GM12874 (cell line): ENCODE measurements around the gene NPAS4.

ENCODE experiments used
- TF ChIP-seq, protein P1 (sequence below): IDR thresholded peaks from 2 replicates; pipeline ENCODE4 v1.5.1; 2011; ENCODE audit warnings: low read depth, mild to moderate bottlenecking, control low read depth, low read length, moderate library complexity; ENCODE audit not compliant: insufficient read depth

NPAS4 gene

GRCh38 chr11:66420671-66421476 lies at the start of gene NPAS4:
TSS of gene NPAS4 (plus strand) at chr11:66421035. CDS start at chr11:66421180, 145 bp downstream.
- TF ChIP-seq, protein P1, sequence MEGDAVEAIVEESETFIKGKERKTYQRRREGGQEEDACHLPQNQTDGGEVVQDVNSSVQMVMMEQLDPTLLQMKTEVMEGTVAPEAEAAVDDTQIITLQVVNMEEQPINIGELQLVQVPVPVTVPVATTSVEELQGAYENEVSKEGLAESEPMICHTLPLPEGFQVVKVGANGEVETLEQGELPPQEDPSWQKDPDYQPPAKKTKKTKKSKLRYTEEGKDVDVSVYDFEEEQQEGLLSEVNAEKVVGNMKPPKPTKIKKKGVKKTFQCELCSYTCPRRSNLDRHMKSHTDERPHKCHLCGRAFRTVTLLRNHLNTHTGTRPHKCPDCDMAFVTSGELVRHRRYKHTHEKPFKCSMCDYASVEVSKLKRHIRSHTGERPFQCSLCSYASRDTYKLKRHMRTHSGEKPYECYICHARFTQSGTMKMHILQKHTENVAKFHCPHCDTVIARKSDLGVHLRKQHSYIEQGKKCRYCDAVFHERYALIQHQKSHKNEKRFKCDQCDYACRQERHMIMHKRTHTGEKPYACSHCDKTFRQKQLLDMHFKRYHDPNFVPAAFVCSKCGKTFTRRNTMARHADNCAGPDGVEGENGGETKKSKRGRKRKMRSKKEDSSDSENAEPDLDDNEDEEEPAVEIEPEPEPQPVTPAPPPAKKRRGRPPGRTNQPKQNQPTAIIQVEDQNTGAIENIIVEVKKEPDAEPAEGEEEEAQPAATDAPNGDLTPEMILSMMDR, result no peak

GRCh38 chr11:66371627-66372415 lies 49.0 kb upstream of the NPAS4 start, which contains the start of gene SLC29A2:
TSS of gene SLC29A2 (minus strand) at chr11:66371760. CDS start at chr11:66371591, 169 bp downstream.
- TF ChIP-seq, protein P1, result no peak

DNA sequence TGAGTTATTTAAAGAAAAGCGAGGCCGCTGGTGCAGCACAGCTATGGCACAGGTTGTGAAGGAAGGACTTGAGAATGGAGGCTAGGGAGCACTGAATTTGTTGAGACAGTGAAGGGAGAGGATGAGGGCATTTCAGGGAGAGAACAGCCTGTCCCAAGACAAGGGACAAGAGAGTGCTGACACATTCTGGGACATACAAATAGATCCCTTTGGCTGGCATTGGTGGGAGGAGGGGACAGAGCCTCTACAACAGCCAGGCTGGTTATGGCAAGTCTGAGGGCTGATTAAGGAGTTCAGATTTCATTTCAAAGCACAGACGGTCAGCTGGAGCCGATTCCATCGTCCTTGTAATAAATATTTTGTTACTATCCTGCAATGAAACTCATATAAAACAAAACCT lies 47.6 kb upstream of the NPAS4 start:
- TF ChIP-seq, protein P1, result no peak

- TF ChIP-seq, protein P1, result peak; percentile 86
Measured at GRCh38 chr11:66386171-66387069, 34.4 kb upstream of the NPAS4 start.

DNA sequence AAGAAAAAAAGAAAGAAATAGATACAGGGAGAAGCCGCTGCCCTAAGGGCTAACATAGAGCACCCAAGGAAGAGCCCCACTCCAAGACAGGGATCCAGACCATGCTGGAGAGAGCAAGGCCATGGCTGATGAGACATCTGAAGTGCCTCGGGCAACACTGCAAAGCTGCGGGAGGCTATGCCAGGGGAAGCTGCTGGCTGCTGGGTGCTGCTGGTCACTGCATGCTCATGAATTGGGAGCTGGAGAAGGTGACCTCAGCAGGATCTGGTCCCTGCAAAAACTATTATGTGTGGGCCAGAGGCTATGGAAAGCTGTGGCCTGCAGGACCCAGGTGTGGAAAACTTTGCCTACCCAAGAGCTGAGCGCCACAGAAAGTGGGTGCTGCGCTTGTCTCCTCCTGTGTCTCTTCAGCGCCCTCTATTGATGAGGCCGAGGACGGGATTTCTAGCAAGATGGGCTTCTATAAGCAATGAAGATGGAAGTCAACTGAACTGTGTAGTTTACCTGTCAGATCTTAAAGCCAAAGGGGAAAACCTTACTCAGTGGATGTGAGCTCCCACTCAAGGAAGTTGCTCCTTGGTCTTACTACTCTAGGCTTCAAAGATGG lies 32.0 kb upstream of the NPAS4 start:
- TF ChIP-seq, protein P1, result peak; percentile 85

DNA sequence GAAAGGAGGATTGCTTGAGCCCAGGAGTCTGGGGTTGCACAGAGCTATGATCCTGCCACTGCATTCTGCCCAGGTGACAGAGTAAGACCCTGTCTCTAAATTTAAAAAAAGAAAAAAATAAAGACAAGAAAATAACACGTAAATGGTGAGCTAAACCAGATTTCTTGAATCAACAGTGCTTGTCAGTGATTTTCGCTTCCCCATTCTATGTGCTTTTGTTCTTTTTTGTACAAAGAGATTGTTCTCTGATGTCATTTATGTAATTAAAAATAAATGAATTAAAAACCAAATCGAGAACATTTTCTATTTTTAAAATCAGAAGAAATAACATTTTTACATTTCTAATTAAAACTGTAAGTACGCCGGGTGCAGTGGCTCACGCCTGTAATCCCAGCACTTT lies 29.5 kb upstream of the NPAS4 start:
- TF ChIP-seq, protein P1, result no peak

DNA sequence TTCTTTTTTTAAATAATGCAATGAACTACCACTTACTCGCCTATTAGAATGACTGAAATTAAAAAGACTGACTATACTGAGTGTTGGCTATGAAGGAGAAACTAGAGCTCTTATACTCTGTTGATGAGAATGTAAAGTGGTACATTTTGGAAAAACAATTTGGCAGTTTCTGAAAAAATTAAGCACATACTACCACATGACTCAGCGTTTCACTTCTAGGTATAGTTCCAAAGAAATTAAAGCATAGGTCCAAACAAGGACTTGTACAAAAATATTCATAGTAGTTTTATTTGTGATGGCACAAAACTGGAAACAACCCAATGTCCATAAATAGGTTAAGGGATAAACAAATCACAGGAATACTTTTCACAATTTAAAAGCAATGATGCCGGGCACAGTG lies 26.9 kb upstream of the NPAS4 start:
- TF ChIP-seq, protein P1, result no peak
